ENCODE results near the gene RAE1. TPM values are rescaled to one million over a fixed set of nuclear protein-coding genes. Genes with fewer than 3 reads are reported as not detected.

Gene RAE1
- total and polyA plus RNA-seq, 2 experiments from 2014 or later, result 35.8 to 43.3 TPM

DNA sequence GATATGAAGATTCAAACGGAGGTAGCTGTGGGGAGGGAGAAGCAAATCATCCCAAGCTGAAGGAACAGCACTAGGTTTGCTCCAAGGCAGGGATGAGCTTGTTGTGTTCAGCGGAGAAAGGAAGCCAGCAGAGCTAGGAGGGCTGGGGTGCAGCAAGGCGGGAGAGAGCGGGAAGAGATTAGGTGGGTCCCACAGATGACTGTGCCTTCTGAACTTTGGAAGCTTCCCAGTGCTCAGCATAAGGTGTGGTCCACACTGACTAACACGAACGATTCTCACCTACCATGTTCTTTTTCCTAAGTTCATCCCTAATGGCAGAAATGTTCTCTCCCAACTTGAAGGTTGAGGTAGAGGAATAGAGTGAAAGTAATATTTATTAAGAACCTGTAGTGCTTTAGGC is 1.2 kb downstream of the RAE1 start:
- Histone ChIP-seq H3K36me3 (replicated peaks; ENCODE audit: insufficient read depth, low read depth) (no peaks in the 10 kb centered on the region), H3K4me3 (peak overlapping the region; percentile 43), H3K9me2 (replicated peaks; ENCODE audit: insufficient read depth) (no peaks in the 10 kb centered on the region), H4K20me1 (ENCODE audit: insufficient read depth, poor library complexity, severe bottlenecking) (peaks cover 7% of the 10 kb centered on the region), H3K4me1 (ENCODE audit: insufficient read depth) (no peaks in the 10 kb centered on the region), H3K27me3 (no peaks in the 10 kb centered on the region), H2AFZ (no peak overlapping the region), H3K27ac (no peak overlapping the region), H3K9me3 (ENCODE audit: low read depth) (no peaks in the 10 kb centered on the region), H3K79me2 (peaks cover 56% of the 10 kb centered on the region), H3K4me2 (peak overlapping the region; percentile 96)
- TF ChIP-seq, protein P1, sequence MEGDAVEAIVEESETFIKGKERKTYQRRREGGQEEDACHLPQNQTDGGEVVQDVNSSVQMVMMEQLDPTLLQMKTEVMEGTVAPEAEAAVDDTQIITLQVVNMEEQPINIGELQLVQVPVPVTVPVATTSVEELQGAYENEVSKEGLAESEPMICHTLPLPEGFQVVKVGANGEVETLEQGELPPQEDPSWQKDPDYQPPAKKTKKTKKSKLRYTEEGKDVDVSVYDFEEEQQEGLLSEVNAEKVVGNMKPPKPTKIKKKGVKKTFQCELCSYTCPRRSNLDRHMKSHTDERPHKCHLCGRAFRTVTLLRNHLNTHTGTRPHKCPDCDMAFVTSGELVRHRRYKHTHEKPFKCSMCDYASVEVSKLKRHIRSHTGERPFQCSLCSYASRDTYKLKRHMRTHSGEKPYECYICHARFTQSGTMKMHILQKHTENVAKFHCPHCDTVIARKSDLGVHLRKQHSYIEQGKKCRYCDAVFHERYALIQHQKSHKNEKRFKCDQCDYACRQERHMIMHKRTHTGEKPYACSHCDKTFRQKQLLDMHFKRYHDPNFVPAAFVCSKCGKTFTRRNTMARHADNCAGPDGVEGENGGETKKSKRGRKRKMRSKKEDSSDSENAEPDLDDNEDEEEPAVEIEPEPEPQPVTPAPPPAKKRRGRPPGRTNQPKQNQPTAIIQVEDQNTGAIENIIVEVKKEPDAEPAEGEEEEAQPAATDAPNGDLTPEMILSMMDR (IDR thresholded peaks at IDR 0.05; ENCODE audit: poor library complexity), result no peak
- TF ChIP-seq EZH2 (IDR thresholded peaks at IDR 0.05; ENCODE audit: borderline replicate concordance), result no peak
- TF ChIP-seq EZH2phosphoT487 (IDR thresholded peaks at IDR 0.05; ENCODE audit: low read depth, severe bottlenecking, unreplicated experiment), result no peak
- WGBS (ENCODE audit: low lambda C conversion rate, missing lambda C conversion rate), result 70% methylated on average over 6 of the region's 6 CpGs
- DNase-seq (ENCODE audit: low spot score), result no peak

DNA sequence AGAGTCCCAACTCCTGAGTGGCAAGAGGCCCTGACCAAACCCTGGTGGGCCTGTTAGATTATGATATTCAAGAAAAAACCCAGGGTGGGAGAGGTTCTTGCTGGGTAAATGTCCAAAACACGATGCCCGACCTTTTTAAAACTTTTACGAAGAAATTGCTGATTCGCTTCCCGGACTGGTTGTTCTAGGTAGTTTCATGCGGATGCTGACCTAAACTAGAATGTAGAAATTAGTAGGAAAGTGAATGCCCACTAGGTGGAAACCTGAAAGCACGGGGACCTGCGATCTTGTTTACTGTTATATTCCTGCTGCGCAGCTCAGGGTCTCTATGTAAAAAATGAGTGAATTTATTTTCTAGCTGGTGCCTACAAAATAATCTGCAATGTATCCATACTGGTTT is 2.3 kb downstream of the RAE1 start:
- Histone ChIP-seq H3K4me2 (no peak overlapping the region), H3K9me2 (replicated peaks; ENCODE audit: insufficient read depth) (no peaks in the 10 kb centered on the region), H3K4me3 (no peak overlapping the region), H3K79me2 (peaks cover 56% of the 10 kb centered on the region), H3K9me3 (ENCODE audit: low read depth) (no peaks in the 10 kb centered on the region), H3K36me3 (replicated peaks; ENCODE audit: insufficient read depth, low read depth) (no peaks in the 10 kb centered on the region), H4K20me1 (ENCODE audit: insufficient read depth, poor library complexity, severe bottlenecking) (peaks cover 7% of the 10 kb centered on the region), H3K4me1 (ENCODE audit: insufficient read depth) (no peaks in the 10 kb centered on the region), H3K27ac (no peak overlapping the region), H3K27me3 (no peaks in the 10 kb centered on the region), H2AFZ (no peak overlapping the region)
- TF ChIP-seq EZH2phosphoT487 (IDR thresholded peaks at IDR 0.05; ENCODE audit: low read depth, severe bottlenecking, unreplicated experiment) (no peak), EZH2 (IDR thresholded peaks at IDR 0.05; ENCODE audit: borderline replicate concordance) (no peak)
- TF ChIP-seq, protein P1 (IDR thresholded peaks at IDR 0.05; ENCODE audit: poor library complexity), result no peak
- WGBS (ENCODE audit: low lambda C conversion rate, missing lambda C conversion rate), result 94% methylated on average over 9 of the region's 9 CpGs
- DNase-seq (ENCODE audit: low spot score), result no peak

DNA sequence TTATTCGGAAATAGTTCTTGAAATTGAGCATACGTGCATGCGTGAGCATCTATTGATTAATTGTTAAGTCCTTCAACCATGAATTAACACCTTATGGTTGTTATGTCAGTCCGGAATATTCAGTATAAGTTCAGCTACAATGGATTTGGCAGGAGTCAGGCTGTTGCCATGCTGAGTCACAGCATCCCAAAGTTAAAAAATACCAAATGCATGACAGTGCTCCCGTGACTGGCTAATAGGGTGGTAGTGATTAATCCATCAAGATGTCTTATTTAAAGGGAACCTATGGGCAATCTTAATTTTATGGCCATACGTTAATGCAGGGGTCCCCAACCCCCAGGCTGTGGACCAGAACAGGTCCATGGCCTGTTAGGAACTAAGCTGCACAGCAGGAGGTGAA is 10.5 kb downstream of the RAE1 start:
- H4K20me1 ChIP-seq (ENCODE audit: insufficient read depth, poor library complexity, severe bottlenecking), result peaks cover 10% of the 10 kb centered on the region
- no peaks in the 10 kb centered on the region for H3K36me3 ChIP-seq (replicated peaks; ENCODE audit: insufficient read depth, low read depth)
- H3K27ac ChIP-seq, result no peak overlapping the region
- TF ChIP-seq EZH2phosphoT487 (IDR thresholded peaks at IDR 0.05; ENCODE audit: low read depth, severe bottlenecking, unreplicated experiment), result no peak
- TF ChIP-seq EZH2 (IDR thresholded peaks at IDR 0.05; ENCODE audit: borderline replicate concordance), result no peak
- TF ChIP-seq, protein P1 (IDR thresholded peaks at IDR 0.05; ENCODE audit: poor library complexity), result no peak
- H3K4me1 ChIP-seq (ENCODE audit: insufficient read depth), result no peaks in the 10 kb centered on the region
- H3K4me2 ChIP-seq, result no peak overlapping the region
- 96% methylated on average over 6 of the region's 6 CpGs for WGBS (ENCODE audit: low lambda C conversion rate, missing lambda C conversion rate)
- H3K9me3 ChIP-seq (ENCODE audit: low read depth), result no peaks in the 10 kb centered on the region
- H3K9me2 ChIP-seq (replicated peaks; ENCODE audit: insufficient read depth), result no peaks in the 10 kb centered on the region
- H3K79me2 ChIP-seq, result peaks cover 9% of the 10 kb centered on the region
- H2AFZ ChIP-seq, result no peak overlapping the region
- H3K27me3 ChIP-seq, result no peaks in the 10 kb centered on the region
- no peak for DNase-seq (ENCODE audit: low spot score)
- no peak overlapping the region for H3K4me3 ChIP-seq

- no peak overlapping the region for H3K4me3 ChIP-seq
- H3K27me3 ChIP-seq, result no peaks in the 10 kb centered on the region
- no peak overlapping the region for H3K27ac ChIP-seq
- H2AFZ ChIP-seq, result no peak overlapping the region
- H3K9me2 ChIP-seq (replicated peaks; ENCODE audit: insufficient read depth), result no peaks in the 10 kb centered on the region
- no peaks in the 10 kb centered on the region for H3K4me1 ChIP-seq (ENCODE audit: insufficient read depth)
- H3K9me3 ChIP-seq (ENCODE audit: low read depth), result no peaks in the 10 kb centered on the region
- H3K36me3 ChIP-seq (replicated peaks; ENCODE audit: insufficient read depth, low read depth), result no peaks in the 10 kb centered on the region
- no peak overlapping the region for H3K4me2 ChIP-seq
- no peak for DNase-seq (ENCODE audit: low spot score)
- H4K20me1 ChIP-seq (ENCODE audit: insufficient read depth, poor library complexity, severe bottlenecking), result peaks cover 10% of the 10 kb centered on the region
- H3K79me2 ChIP-seq, result peaks cover 5% of the 10 kb centered on the region
- TF ChIP-seq, protein P1 (IDR thresholded peaks at IDR 0.05; ENCODE audit: poor library complexity), result no peak
- TF ChIP-seq EZH2 (IDR thresholded peaks at IDR 0.05; ENCODE audit: borderline replicate concordance) (no peak), EZH2phosphoT487 (IDR thresholded peaks at IDR 0.05; ENCODE audit: low read depth, severe bottlenecking, unreplicated experiment) (no peak)
Measured at GRCh38 chr20:57364451-57364850, 13.4 kb downstream of the RAE1 start.
